HG02798 (cell line): ENCODE results near the gene SPRYD4.
"Not testable (repeated sequence)": the region's sequence is repeated elsewhere in the genome, so short reads cannot be mapped to it uniquely, and the experiment has no call there.

ENCODE experiments used
- ATAC-seq: cut with Tn5 transposase; IDR thresholded peaks from one replicate; pipeline ENCODE4 v1.9.1; 2021; ENCODE audit warnings: mild to moderate bottlenecking; ENCODE audit not compliant: unreplicated experiment, poor library complexity

The SPRYD4 gene

DNA sequence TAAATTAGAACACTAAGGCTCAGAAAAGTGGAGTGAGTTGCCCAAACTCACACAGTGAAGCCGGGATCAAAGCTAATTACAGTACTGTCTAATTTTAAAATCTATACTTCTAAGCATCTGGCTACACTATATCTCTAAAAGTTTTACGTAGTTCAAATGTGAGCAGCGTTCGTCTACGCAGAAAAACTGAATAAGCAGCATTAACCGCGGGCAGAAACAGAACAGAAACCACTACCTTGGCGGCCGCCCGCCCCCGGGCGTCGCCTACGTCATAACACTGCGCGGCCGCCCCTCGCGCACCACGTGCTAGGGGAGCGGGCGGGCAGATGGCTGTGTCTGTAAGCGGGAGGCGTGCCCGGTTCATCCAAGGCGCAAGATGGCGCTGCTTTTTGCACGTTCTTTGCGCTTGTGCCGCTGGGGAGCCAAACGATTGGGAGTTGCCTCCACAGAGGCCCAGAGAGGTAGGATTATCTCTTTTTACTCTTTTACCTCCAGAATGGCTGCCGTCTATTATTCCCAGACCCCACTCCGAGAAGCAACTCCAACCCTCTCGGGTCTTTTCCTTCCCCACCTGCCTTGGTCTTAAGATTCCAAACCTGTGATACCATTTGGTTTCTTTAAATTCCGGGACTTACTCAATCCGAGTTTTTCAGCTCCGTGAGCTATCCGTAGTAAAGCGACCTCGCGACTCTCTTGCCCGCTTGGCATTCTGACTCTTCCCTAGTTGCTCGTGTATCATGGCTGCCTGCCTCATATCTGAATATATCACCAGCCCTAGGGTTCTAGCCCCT lies at the start of gene SPRYD4:
Gene SPRYD4 (plus strand): TSS at position 363 of the 791 bp plus-strand sequence. CDS start 14 bp downstream, at position 377.
- ATAC-seq, result peak; percentile 94

DNA sequence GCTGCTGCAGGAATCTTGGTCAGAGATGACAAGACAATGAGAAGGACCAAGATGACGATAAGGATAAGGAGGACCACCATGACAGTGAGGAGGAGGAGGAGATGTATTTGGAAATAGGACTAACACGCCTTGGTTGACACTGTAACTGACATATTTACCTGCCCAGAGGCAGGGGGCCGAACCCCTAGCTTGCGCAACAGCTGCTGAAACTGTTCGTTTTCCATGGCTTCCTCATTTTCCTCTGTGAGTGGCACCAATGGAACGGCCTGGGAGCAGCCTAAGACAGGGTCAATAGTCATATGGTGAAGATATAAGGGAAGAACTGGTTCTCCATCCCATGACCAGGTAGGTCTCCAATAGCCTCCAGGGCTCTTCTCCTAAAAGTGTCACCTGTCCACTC lies 48.0 kb upstream of the SPRYD4 start:
- no peak for ATAC-seq

DNA sequence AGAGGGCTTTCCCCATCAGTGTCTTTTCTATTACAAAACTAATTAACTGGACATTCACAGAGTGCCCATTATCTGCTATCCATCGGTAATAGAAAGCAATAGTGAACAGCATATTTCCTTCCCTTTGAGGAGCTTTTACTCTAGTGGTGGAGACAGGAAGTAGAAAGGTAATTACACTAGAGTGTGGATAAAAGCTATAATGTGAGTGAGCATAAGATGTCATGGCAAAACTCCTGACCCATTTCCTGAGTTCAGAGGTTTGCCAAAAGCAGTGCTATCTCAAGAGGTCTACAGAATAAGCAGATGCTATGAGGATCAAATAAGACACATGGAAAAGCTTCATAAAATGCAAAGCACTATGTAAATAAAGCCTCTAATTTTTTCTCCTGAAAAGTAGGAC lies 43.2 kb upstream of the SPRYD4 start:
- no peak for ATAC-seq

DNA sequence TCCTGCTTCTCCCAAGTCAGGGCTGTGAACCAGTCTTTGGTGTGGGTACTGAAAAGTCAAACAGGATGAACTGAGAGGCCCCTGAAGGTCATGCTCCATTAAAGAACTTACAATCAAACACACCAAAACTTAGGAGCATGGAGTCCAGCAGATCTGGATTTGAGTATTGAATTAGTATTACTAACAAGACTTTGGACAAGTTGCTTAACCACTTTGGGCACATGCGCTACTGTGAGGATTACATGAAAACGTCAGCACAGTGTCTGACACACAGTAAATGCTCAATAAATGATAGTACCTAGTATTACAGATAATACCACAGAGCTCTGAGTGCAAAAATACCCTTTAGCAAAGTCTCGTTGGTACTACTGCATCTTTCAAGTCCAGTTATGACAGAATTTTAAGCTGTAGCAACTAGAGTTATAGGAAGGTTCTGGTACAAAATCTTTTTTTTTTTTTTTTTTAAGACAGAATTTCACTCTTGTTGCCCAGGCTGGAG lies 42.4 kb upstream of the SPRYD4 start:
- no peak for ATAC-seq

DNA sequence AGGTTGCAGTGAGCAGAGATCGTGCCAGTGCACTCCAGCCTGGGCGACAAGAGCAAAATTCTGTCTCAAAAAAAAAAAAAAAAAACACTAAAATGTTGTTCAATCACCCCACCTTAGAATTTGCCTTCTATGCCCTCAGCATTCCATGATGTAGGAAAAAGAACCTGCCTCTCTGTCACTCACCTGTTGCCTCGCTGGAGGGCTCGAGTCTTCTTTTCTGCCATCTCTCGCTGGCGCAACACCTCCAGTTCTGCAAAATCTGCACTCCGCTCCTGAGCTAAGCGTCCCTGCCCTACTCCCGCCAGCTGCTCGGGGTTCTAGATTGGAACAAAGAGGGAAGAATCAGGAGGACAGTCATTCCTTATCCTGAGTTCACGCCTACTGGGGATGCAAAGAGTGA lies 37.1 kb upstream of the SPRYD4 start:
- ATAC-seq, result no peak

DNA sequence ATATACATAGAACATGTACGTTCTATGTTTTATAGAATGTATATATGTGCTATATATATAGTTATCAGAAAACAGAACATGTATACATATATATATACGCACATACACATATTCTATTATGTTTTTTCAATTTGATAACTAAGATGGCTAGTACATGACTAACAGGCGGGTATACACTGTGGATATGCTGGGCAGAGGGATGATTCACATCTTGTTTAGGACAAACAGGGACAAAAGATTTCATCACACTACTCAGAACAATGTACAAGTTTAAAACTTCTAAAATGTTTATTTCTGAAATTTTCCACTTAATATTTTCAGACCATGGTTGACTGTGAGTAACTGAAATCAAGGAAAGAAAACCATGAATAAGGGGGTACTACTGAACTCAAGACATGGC lies 36.5 kb upstream of the SPRYD4 start:
- ATAC-seq, result no peak

DNA sequence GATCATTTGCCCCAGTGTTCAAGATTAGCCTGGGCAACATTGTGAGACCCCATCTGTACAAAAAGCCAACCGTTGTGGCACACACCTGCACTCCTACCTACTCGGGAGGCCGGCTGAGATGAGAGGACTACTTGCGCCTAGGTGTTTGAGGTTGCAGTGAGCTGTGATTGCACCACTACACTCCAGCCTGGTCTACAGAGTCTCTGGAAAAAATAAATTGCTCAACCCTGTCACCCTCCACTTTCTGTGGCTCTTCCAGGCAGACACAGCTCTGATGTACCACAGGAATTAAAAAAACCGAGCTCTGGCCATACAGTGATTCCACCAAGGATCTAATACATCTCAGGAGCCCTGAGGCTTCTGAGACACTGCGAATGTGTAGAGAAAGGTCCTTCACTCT lies 33.5 kb upstream of the SPRYD4 start:
- ATAC-seq, result no peak

DNA sequence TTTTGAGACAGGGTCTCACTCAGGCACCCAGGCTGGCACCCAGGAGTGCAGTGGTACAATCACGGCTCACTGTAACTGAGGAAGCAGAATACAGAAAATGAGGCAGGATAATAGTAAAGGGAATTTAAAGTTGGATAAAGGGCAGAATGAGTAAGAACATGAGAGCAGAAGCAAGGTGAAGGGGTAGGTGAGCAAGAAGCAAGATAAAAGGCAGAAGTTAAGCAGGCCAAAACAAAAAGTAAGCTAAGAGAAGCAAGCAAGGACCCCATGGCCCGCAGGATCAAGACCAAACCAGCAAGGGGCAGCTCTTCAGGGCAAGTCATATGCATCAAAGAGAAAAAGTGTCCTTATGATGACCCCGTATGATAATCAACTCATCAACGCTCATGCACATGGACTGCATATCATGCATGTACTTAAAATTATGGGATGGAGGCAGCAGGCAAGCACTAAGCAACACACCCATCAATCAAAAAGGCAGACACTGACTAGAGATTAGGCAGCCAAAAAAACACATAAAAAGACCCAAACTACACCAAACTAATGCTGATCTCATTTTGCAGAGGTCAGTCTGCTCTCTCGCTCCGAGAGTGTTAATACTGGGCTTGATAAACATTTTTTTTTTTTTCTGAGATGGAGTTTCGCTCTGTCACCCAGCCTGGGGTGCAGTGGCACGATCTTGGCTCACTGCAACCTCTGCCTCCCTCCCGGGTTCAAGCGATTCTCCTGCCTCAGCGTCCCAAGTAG lies 30.8 kb upstream of the SPRYD4 start:
- ATAC-seq, result no peak

DNA sequence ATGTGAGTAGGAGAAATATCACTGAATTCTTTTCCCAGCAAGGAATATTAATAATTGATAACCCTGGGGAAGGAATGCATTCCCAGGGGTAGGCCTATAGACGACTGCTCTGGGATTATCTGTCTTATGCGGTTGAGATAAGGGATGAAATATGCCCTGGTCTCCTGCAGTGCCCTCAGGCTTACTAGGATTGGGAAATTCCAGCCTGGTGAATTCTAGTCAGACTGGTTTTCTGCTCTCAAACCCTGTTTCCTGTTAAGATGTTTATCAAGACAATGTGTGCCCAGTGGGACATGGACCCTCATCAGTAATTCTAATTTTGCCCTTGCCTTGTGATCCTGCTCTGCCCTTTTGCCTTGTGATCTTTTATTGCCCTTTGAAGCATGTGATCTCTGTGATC lies 25.2 kb upstream of the SPRYD4 start:
- not testable (repeated sequence) for ATAC-seq

DNA sequence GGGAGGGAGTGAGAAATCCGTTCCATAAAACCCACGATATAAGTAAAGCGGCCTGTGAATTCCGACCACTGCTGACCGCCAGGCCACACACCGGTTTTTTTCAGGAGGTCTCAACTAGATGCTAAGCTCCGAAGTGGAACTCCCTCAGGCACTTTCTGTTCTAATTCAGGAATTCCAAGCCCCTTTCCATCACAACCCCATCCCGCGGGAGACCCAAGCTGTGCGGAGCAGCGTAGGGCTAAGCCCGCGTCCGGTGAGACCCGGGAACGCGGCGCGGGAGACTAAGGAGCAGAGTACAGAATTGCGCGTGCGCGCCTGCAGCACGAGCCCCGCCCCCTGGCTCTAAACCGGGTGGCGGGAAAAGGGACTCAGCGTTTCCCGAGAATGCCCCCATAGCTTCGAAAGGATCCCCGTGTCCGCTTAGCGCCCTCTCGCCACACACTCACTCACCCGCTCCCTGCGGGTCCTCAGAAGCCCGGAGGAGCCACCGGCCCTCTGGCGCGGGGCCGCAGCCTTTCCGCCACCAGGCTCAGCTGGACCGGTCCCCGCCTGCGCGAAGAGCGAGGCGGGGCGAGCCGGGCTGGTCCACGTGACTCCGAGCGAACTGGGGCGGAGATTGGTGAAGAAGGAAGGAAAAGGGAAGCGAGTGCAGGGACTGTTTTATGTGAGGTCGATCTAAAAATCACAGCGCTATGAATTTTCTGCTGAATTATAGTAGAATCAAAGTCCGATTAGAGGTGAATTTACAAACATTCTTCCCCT lies 19.3 kb upstream of the SPRYD4 start, which contains the start of gene TIMELESS:
Gene TIMELESS (minus strand): TSS at position 567 of the 762 bp plus-strand sequence. CDS start 15,256 bp downstream, outside the sequence.
- ATAC-seq, result peak; percentile 93

DNA sequence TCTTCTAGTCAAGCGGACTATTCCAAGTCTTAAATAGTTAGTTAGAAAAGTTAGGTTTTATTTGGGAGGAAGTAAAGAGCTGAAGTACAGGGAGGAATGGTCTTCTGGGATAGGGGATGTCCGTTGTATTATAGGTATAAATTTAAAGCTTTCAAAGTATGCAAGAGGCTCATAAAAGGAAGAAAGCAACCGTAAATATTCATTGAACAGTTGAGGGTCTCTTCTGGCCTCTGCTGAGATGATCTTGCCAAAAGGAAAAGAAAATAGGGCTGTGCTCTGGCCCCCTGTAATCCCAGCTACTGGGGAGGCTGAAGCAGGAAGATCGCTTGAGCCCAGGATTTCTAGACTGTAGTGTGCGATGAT lies 18.8 kb upstream of the SPRYD4 start:
- no peak for ATAC-seq

DNA sequence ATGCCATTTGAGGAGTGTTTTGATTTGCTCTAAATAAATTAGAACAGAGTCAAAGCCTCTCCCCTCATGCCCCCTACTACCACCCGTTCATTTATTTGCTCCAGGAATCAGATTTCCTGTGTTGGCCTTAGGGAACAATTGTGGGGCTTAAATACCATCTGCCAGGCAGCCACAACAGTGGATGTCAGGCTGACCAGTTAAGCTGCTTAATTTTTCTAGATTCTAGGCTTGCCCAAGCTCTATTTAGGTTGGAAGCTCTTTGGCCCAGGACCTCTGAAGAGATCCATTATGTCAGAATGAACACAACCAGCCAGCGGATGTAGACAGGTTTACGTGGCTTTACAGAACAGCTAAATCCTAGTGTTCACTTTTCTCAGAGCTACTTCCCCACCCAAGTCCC lies 18.1 kb upstream of the SPRYD4 start:
- no peak for ATAC-seq

DNA sequence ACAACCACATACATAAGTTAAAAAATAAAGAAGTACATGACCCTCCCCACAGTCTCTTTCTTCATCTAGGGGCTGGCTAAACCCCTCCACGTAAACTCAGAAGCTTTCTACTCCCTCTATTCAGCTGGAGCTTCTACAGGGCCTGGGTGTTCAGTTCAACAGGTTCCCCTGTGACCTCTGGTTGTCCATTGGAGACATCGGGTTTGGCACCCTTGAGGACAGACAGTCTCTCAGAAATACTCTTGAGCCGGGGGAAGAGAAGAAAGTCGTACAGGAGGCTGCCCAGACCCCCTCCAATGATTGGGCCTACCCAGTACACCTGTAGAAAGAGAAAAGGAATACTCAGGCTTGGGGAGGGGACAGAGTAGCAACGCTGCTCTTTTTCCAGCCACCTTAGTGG lies 17.2 kb upstream of the SPRYD4 start:
- ATAC-seq, result no peak

DNA sequence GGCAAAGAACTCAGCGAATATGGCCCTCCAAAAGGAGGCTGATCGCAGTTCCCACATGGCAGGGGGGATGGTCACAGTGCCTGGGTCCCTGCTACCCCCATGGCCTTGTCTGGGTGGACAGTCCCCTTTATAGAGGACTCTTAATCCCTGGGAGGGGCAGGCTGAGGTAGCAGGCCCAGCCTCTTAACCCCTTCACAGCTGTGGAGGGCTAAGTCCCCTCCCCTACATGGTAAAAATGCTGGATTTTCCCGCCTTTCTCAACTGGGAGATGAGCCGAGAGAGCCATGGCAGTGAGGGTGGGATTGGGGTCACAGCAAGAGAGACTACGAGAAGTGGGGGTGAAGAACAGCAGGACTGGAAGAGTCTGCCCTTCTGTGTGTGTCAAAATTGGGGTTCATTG lies 13.8 kb upstream of the SPRYD4 start, which contains the start of gene MIP:
Gene MIP (minus strand): TSS at position 101 of the 400 bp plus-strand sequence. CDS start 44 bp downstream, at position 57.
- no peak for ATAC-seq

DNA sequence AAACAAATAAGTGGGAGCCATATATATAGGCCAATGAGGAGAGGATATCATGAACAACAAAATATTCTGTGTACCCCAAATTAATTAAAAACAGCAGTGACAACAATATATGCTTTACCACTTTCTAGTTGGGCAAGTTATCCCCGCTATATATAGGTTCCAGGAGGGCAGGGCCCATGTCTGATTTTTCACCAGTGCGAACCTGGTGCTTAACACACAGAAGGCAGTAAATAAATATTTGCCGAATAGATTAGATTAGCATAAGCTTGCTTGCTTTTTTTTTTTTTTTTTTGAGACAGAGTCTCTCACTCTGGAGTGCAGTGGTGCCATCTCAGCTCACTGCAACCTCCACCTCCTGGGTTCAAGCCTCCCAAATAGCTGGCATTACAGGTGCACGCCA lies 10.6 kb upstream of the SPRYD4 start:
- no peak for ATAC-seq

DNA sequence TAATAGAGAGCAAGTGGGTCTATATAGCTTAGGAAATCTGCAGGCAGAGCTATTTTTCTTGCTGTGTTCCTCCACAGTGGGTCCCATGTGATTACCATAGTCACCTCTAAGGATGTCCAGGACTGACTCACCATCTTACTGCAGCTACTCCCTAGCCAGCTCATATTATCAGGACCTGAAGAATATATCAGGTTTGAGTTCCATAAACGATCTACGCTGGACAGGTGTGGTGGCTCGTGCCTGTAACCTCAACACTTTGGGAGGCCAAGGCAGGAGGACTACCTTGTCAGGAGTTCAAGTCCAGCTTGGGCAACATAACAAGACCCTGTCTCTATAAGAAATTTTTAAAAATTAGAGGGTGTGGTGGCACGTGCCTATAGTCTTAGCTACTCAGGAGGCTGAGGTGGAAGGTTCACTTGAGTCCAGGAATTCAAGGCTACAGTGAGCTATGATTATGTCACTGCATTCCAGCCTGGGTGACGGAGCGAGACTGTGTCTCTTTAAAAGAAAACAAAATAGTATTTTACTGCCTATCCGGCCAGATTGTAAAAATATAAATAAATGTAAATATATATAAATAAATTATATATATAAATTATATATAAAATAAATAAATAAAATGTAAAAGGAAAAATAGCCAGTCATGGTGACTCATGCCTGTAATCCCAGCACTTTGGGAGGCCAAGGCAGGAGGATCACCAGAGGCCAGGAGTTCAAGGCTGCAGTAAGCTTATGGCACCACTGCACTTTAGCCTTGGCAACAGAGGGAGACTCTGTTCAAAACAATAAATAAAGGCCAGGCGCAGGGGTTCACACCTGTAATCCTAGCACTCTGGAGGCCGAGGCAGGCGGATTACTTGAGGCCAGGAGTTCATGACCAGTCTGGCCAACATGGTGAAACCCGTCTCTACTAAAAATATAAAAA lies 6.9 kb upstream of the SPRYD4 start:
- no peak for ATAC-seq

DNA sequence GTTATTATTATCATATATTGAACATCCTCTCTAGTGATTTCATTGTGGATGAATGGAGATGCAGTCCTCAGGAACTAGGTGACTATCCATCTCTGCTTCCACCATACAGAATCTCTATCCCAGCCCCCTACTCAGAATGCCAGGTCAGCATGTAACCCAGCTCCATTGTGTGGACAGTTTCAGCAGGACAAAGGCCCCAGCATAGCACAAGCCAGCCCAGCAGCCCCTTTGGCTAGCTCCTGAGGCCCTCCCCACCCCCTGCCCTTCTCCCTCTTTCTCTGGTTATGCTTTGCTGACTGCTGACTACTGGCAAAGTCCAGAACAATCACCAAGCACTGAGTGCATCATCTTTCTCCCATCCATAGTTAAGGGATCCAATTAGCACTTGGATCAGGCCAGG lies 5.8 kb upstream of the SPRYD4 start:
- ATAC-seq, result no peak

DNA sequence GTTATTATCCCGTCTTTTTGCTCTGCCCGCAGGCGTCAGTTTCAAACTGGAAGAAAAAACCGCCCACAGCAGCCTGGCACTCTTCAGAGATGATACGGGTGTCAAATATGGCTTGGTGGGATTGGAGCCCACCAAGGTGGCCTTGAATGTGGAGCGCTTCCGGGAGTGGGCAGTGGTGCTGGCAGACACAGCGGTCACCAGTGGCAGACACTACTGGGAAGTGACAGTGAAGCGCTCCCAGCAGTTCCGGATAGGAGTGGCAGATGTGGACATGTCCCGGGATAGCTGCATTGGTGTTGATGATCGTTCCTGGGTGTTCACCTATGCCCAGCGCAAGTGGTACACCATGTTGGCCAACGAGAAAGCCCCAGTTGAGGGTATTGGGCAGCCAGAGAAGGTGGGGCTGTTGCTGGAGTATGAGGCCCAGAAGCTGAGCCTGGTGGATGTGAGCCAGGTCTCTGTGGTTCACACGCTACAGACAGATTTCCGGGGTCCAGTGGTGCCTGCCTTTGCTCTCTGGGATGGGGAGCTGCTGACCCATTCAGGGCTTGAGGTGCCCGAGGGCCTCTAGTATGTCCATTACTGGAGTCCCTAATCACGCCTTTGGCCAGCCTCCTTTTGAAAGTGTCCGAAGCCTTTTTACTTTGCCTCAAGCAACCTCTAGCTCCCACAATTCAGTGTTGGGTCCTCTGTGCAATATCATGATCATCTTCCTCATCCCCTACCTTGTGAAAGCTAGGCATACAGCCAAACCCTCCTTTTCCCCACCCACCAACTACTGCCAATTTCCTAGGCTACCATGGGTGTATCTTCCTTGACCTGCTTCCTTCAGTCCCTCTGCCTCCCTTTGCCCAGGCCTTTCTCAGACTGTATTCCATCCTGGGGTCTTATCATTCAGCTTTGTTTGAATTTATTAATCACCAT lies 891 bp downstream of the SPRYD4 start:
- no peak for ATAC-seq

DNA sequence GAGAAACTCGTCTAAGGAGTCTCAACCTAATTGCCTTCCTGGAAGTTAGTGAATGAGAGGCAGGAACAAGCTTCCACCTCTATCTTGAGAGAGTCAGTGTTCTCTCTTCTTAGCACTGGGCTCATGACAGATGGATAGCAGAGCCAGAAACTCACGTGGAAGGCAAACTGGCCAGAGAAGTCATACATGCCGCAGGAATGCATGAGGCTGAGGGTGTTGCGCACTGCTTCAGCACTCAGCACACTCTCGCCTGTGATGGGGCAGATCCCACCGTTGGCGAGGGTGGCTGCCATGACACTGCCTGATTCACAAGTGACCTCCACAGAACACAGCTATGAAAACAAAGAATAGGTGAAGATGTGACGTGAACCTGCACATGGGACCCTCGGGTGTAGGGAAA lies 6.0 kb downstream of the SPRYD4 start:
- ATAC-seq, result no peak
